UCSD-AML1 (cell line): ENCODE measurements around the gene MTIF3.
A peak's percentile ranks its signal among the peaks of the same experiment; 100 is the strongest.

Experiments used
- DNase-seq: peaks from one replicate; lab custom pipeline; 2025; ENCODE audit not compliant: unreplicated experiment; lab: John Stamatoyannopoulos, UW

The MTIF3 gene

GRCh38 chr13:27449936-27450828 lies at the start of gene MTIF3:
Gene MTIF3, minus strand, starts transcription at chr13:27450564. Its CDS starts 10,116 bp downstream, at chr13:27440448.
- DNase-seq = peak; percentile 94

- DNase-seq = no peak
Observed at GRCh38 chr13:27497563-27498230, 47.3 kb upstream of the MTIF3 start.

- no peak for DNase-seq
Observed at GRCh38 chr13:27496536-27497273, 46.3 kb upstream of the MTIF3 start.

- no peak for DNase-seq
Observed at GRCh38 chr13:27496006-27496405, 45.6 kb upstream of the MTIF3 start.

- DNase-seq = no peak
Observed at GRCh38 chr13:27495551-27495950, 45.2 kb upstream of the MTIF3 start.

- no peak for DNase-seq
Observed at GRCh38 chr13:27493981-27494380, 43.6 kb upstream of the MTIF3 start.

GRCh38 chr13:27489456-27489855 lies 39.1 kb upstream of the MTIF3 start:
- no peak for DNase-seq

GRCh38 chr13:27487776-27488175 lies 37.4 kb upstream of the MTIF3 start:
- DNase-seq = no peak

GRCh38 chr13:27483421-27483820 lies 33.1 kb upstream of the MTIF3 start:
- DNase-seq = no peak

- DNase-seq = no peak
Observed at GRCh38 chr13:27482983-27483382, 32.6 kb upstream of the MTIF3 start.

GRCh38 chr13:27481766-27482165 lies 31.4 kb upstream of the MTIF3 start:
- peak; percentile 39 for DNase-seq

- peak; percentile 41 for DNase-seq
Observed at GRCh38 chr13:27476943-27477703, 26.8 kb upstream of the MTIF3 start.

GRCh38 chr13:27474751-27475268 lies 24.4 kb upstream of the MTIF3 start:
- no peak for DNase-seq

- no peak for DNase-seq
Observed at GRCh38 chr13:27472941-27473340, 22.6 kb upstream of the MTIF3 start.

- DNase-seq = no peak
Observed at GRCh38 chr13:27472441-27472840, 22.1 kb upstream of the MTIF3 start.

- DNase-seq = no peak
Observed at GRCh38 chr13:27470075-27470820, 19.9 kb upstream of the MTIF3 start.

- DNase-seq = no peak
Observed at GRCh38 chr13:27466513-27466912, 16.1 kb upstream of the MTIF3 start.

GRCh38 chr13:27465611-27466010 lies 15.2 kb upstream of the MTIF3 start:
- no peak for DNase-seq

GRCh38 chr13:27463500-27463899 lies 13.1 kb upstream of the MTIF3 start:
- no peak for DNase-seq
